Keratinocyte (primary cell): ENCODE measurements around the gene CD207. TPM values are rescaled to one million over a fixed set of nuclear protein-coding genes. Genes with fewer than 3 reads are reported as not detected.

Experiments
- DNase-seq: peaks from one replicate; pipeline ENCODE4 v3.0.0-alpha.2; 2011; ENCODE audit warnings: low read depth, missing footprints, low spot score
- FAIRE-seq: peaks from 2 replicates; lab custom pipeline; 2011; peaks lifted over from hg19 to GRCh38; lab: Jason Lieb, UNC
- H2AFZ ChIP-seq: 2 replicates; pipeline ENCODE4 v1.6.0; 2012; ENCODE audit warnings: low read length, control low read depth, inconsistent platforms; ENCODE audit not compliant: control insufficient read depth
- H3K27ac ChIP-seq: 2 replicates; pipeline ENCODE4 v1.5.1; 2011; ENCODE audit warnings: low read length; ENCODE audit not compliant: control insufficient read depth, insufficient read depth
- H3K27me3 ChIP-seq: 3 replicates; pipeline ENCODE4 v1.6.0; 2011; ENCODE audit warnings: low read length; ENCODE audit not compliant: control insufficient read depth, insufficient read depth; ENCODE audit errors: extremely low read depth
- H3K36me3 ChIP-seq, 2 experiments: 2 replicates in 1 of 2; 3 replicates in 1 of 2; pipeline ENCODE4 v1.5.1; 2011; ENCODE audit warnings: low read length in 2 of 2, mild to moderate bottlenecking in 1 of 2; ENCODE audit not compliant: control insufficient read depth in 2 of 2, insufficient read depth in 2 of 2; ENCODE audit errors: extremely low read depth in 1 of 2
- H3K4me1 ChIP-seq: 3 replicates; pipeline ENCODE4 v1.5.1; 2011; ENCODE audit warnings: low read length; ENCODE audit not compliant: control insufficient read depth, insufficient read depth; ENCODE audit errors: extremely low read depth
- H3K4me2 ChIP-seq: 3 replicates; pipeline ENCODE4 v1.6.0; 2011; ENCODE audit warnings: low read depth, low read length; ENCODE audit not compliant: control insufficient read depth, insufficient read depth; ENCODE audit errors: extremely low read depth
- H3K4me3 ChIP-seq, 3 experiments: fragments of 200-600 bp in 1 of 3; sonication (generic) in 1 of 3; 2 replicates in 2 of 3; 3 replicates in 1 of 3; pipeline ENCODE4 v1.5.1; 2011 to 2016; ENCODE audit warnings: low read length in 3 of 3, mild to moderate bottlenecking in 3 of 3, control low read depth in 2 of 3, inconsistent platforms in 1 of 3, low read depth in 1 of 3, mixed read lengths in 1 of 3, mixed run types in 1 of 3, moderate library complexity in 1 of 3; ENCODE audit not compliant: control insufficient read depth in 2 of 3, insufficient read depth in 2 of 3; ENCODE audit errors: extremely low read depth in 1 of 3
- H3K79me2 ChIP-seq: 2 replicates; pipeline ENCODE4 v1.6.0; 2012; ENCODE audit warnings: low read length; ENCODE audit not compliant: control insufficient read depth, insufficient read depth
- H3K9ac ChIP-seq: 3 replicates; pipeline ENCODE4 v1.6.0; 2011; ENCODE audit warnings: low read length; ENCODE audit not compliant: control insufficient read depth, insufficient read depth; ENCODE audit errors: extremely low read depth
- H3K9me1 ChIP-seq: 3 replicates; pipeline ENCODE4 v1.6.0; 2011; ENCODE audit warnings: low read length; ENCODE audit not compliant: control insufficient read depth, insufficient read depth; ENCODE audit errors: extremely low read depth
- H3K9me3 ChIP-seq: 2 replicates; pipeline ENCODE4 v1.5.1; 2012; ENCODE audit warnings: low read depth, low read length; ENCODE audit not compliant: control insufficient read depth
- H4K20me1 ChIP-seq: 3 replicates; pipeline ENCODE4 v1.6.0; 2011; ENCODE audit warnings: low read length; ENCODE audit not compliant: control insufficient read depth, insufficient read depth; ENCODE audit errors: extremely low read depth
- EZH2 ChIP-seq: IDR thresholded peaks from one replicate; pipeline ENCODE4 v1.6.1; 2012; ENCODE audit warnings: inconsistent platforms, mild to moderate bottlenecking, low read length, moderate library complexity
- dilution Hi-C: fragments of 300-500 bp; cut with MboI; formaldehyde crosslinking; loops from one replicate; pipeline ENCODE4 v1.7.0; 2020; ENCODE audit warnings: low sequenced_read_pairs; ENCODE audit not compliant: extremely low pct_ligation_motif_present
- polyA plus RNA-seq, 5 experiments: library from polyadenylated mRNA; depleted of rRNA in 3 of 5; stranded (reverse) in 3 of 5; stranded (forward) in 1 of 5; unstranded in 1 of 5; fragments of >200 nt; gene quantifications; 1 replicate in 1 of 5; 2 replicates in 3 of 5; 3 replicates in 1 of 5; pipeline versions ENCODE4 v1.2.1 to v1.2.3, GENCODE V29; 2011 to 2012; ENCODE audit warnings: missing spikeins in 2 of 5, low read depth in 1 of 5, low replicate concordance in 1 of 5
- TF ChIP-seq, protein P1 (sequence below), 3 experiments: IDR thresholded peaks in 1 of 3; conservative IDR thresholded peaks in 1 of 3; optimal IDR thresholded peaks in 1 of 3; 2 replicates in 2 of 3; 3 replicates in 1 of 3; pipeline versions ENCODE3 to v1.5.1; 2011; ENCODE audit warnings: low read length in 3 of 3, mild to moderate bottlenecking in 3 of 3, moderate library complexity in 2 of 3, control low read depth in 1 of 3, inconsistent platforms in 1 of 3; ENCODE audit not compliant: insufficient read depth in 2 of 3; ENCODE audit errors: extremely low read depth in 1 of 3

The CD207 gene
- polyA plus RNA-seq, 1 donor (not counting 4 experiments of a cell fraction or from before 2014, with no cell fraction given): not detected

DNA sequence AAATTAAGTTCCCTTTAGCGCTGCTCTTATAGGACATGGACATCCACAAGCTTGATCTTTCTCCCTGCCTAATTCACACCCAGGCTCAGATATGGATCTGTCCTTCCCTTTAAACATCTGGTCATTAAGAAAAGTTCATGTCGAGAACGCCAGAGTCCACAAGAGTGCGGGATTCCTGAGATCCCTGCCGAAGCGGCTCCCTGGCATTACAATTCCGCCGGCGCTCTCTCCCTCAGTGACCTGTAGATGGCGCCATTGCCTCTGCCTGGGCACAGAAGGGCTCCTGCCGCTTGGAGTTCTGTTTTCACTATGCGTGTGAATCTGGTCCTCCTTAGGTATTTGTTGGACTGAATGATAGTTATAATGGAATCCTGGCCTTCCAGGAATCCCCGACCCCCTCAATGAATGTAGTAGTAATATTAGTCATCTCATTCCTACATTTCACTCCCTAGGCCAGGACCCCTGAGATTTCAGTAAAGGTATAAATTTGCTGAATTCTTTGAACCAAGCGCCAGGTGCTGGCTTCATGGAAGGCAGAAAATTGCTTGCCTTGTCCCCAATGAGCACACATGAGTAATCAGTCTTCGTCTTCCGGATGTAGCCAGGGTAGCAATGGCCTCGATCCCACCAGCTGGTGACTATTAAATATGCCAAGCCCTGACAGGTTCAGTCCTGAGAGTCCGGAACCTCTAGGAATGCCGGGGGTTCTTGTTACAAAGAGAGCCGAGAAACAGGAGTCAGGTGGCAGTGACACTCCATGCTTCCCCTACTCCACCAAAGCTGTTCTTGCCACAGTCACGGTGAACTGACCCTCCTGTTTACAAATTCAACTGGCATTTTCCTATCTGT lies 26.4 kb upstream of the CD207 start:
- no peak overlapping the region for H3K4me3 ChIP-seq
- no peaks in the 10 kb centered on the region for H3K36me3 ChIP-seq
- TF ChIP-seq EZH2: no peak
- TF ChIP-seq, protein P1, sequence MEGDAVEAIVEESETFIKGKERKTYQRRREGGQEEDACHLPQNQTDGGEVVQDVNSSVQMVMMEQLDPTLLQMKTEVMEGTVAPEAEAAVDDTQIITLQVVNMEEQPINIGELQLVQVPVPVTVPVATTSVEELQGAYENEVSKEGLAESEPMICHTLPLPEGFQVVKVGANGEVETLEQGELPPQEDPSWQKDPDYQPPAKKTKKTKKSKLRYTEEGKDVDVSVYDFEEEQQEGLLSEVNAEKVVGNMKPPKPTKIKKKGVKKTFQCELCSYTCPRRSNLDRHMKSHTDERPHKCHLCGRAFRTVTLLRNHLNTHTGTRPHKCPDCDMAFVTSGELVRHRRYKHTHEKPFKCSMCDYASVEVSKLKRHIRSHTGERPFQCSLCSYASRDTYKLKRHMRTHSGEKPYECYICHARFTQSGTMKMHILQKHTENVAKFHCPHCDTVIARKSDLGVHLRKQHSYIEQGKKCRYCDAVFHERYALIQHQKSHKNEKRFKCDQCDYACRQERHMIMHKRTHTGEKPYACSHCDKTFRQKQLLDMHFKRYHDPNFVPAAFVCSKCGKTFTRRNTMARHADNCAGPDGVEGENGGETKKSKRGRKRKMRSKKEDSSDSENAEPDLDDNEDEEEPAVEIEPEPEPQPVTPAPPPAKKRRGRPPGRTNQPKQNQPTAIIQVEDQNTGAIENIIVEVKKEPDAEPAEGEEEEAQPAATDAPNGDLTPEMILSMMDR (optimal IDR thresholded peaks at IDR 0.05 in 1 of 3, IDR thresholded peaks at IDR 0.05 in 1 of 3, conservative IDR thresholded peaks at IDR 0.05 in 1 of 3; ENCODE audit: extremely low read depth in 1 of 3, insufficient read depth in 2 of 3, low read length in 3 of 3): peak; percentile 93 to 99 (median 96)
- peak overlapping the region; percentile 63 for H3K4me2 ChIP-seq
- no peaks in the 10 kb centered on the region for H3K9me1 ChIP-seq
- H3K9ac ChIP-seq: no peak overlapping the region
- dilution Hi-C loops: no loop called here
- H3K4me1 ChIP-seq: peaks cover 9% of the 10 kb centered on the region
- no peaks in the 10 kb centered on the region for H4K20me1 ChIP-seq
- peak; percentile 9 for DNase-seq
- no peak overlapping the region for H3K27ac ChIP-seq
- H3K9me3 ChIP-seq: no peaks in the 10 kb centered on the region
- no peaks in the 10 kb centered on the region for H3K79me2 ChIP-seq
- FAIRE-seq: peak; percentile 49
- H3K27me3 ChIP-seq: peaks cover 27% of the 10 kb centered on the region
- H2AFZ ChIP-seq: no peak overlapping the region

DNA sequence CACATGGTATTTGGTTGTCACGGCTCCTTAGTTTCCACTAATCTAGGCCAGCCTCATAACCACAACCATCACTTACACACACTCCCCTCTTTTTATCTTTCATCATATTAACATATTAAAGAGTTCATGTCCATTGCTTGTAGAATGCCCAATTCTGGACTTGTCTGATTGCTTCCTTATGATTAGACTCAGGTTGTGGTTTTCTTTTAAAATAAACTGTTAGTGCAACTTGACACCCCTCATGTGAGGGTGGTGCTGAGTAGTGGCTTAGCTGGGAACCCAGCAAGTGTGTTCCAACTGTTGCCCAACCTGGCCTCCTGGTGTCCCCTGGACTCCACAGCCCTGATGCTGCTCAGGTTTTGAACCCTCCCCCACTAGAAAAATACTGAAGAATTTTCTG lies 20.1 kb upstream of the CD207 start:
- Histone ChIP-seq H3K9me1 (no peaks in the 10 kb centered on the region), H3K4me3 (no peak overlapping the region), H3K36me3 (no peaks in the 10 kb centered on the region), H3K27me3 (peaks cover 8% of the 10 kb centered on the region), H4K20me1 (no peaks in the 10 kb centered on the region), H3K4me2 (no peak overlapping the region), H2AFZ (no peak overlapping the region), H3K9ac (no peak overlapping the region), H3K79me2 (no peaks in the 10 kb centered on the region), H3K27ac (no peak overlapping the region), H3K4me1 (no peaks in the 10 kb centered on the region), H3K9me3 (no peaks in the 10 kb centered on the region)
- FAIRE-seq (no peak), DNase-seq (no peak)
- no peak for TF ChIP-seq EZH2
- TF ChIP-seq, protein P1 (optimal IDR thresholded peaks at IDR 0.05 in 1 of 3, IDR thresholded peaks at IDR 0.05 in 1 of 3, conservative IDR thresholded peaks at IDR 0.05 in 1 of 3; ENCODE audit: extremely low read depth in 1 of 3, insufficient read depth in 2 of 3, low read length in 3 of 3): no peak
- dilution Hi-C loops: no loop called here
